ENCODE results near the gene ANXA8. TPM values are rescaled to one million over a fixed set of nuclear protein-coding genes. Genes with fewer than 3 reads are reported as not detected.

The ANXA8 gene
- total RNA-seq, 1 experiment from 2014 or later = 0.22 TPM

- no peak overlapping the region for H4K5ac ChIP-seq (ENCODE audit: insufficient read length, low read depth, low read length)
- no peak for DNase-seq
- no peak overlapping the region for H3K4ac ChIP-seq (ENCODE audit: low read depth, low read length)
- H3K9me3 ChIP-seq (ENCODE audit: control insufficient read depth, low read depth, low read length) = no peaks in the 10 kb centered on the region
- H3K23ac ChIP-seq (ENCODE audit: insufficient read length, low read depth, low read length) = no peak overlapping the region
- H3K27me3 Mint-ChIP-seq (ENCODE audit: low read depth) = peaks cover 1% of the 10 kb centered on the region
- H2BK15ac ChIP-seq (ENCODE audit: low read depth, low read length) = no peak overlapping the region
- H3K56ac ChIP-seq (ENCODE audit: insufficient read length, low read depth, low read length) = no peak overlapping the region
- no peak overlapping the region; a peak in 1 of 7 replicates for H3K27ac Mint-ChIP-seq
- peaks cover 0 to 2% of the 10 kb centered on the region in 2 experiments; a peak in 2 of 4 replicates for H3K4me1 Mint-ChIP-seq
- H4K8ac ChIP-seq (replicated peaks; ENCODE audit: insufficient read length, low read depth, low read length) = no peak overlapping the region
- no peak overlapping the region for H2AK5ac ChIP-seq (ENCODE audit: insufficient read length, low read length)
- H3T11ph ChIP-seq (ENCODE audit: low read length) = no peak overlapping the region
- H3K27ac ChIP-seq (ENCODE audit: insufficient read length, low read depth, low read length) = no peak overlapping the region
- H3K79me1 ChIP-seq (ENCODE audit: insufficient read depth, low read depth, low read length, poor library complexity, severe bottlenecking) = no peaks in the 10 kb centered on the region
- no peak overlapping the region for H2BK12ac ChIP-seq (ENCODE audit: insufficient read length, low read depth, low read length)
- no peaks in the 10 kb centered on the region for H4K20me1 ChIP-seq (ENCODE audit: control insufficient read depth, insufficient read depth, insufficient read length)
- H2BK5ac ChIP-seq (ENCODE audit: insufficient read length, low read length) = no peak overlapping the region
- no peak overlapping the region for H3K9ac ChIP-seq (ENCODE audit: extremely low read depth, insufficient read length, low read length)
- no peaks in the 10 kb centered on the region for H3K4me1 ChIP-seq (ENCODE audit: insufficient read depth, low read length)
- no peak overlapping the region for H3K18ac ChIP-seq (ENCODE audit: insufficient read length, low read depth, low read length)
- H2AFZ ChIP-seq (ENCODE audit: low read length) = no peak overlapping the region
- no peak overlapping the region for H3K4me2 ChIP-seq (ENCODE audit: insufficient read depth, insufficient read length, low read length)
- H3K14ac ChIP-seq (ENCODE audit: insufficient read depth, low read length) = 0 out of 2 replicates have a peak overlapping the region, but pooled peaks have one; percentile 20
- no peak overlapping the region for H2BK20ac ChIP-seq (ENCODE audit: low read depth, low read length, poor library complexity, severe bottlenecking)
- H3K79me2 ChIP-seq (ENCODE audit: insufficient read depth, low read length) = no peaks in the 10 kb centered on the region
- TF ChIP-seq, protein P1, sequence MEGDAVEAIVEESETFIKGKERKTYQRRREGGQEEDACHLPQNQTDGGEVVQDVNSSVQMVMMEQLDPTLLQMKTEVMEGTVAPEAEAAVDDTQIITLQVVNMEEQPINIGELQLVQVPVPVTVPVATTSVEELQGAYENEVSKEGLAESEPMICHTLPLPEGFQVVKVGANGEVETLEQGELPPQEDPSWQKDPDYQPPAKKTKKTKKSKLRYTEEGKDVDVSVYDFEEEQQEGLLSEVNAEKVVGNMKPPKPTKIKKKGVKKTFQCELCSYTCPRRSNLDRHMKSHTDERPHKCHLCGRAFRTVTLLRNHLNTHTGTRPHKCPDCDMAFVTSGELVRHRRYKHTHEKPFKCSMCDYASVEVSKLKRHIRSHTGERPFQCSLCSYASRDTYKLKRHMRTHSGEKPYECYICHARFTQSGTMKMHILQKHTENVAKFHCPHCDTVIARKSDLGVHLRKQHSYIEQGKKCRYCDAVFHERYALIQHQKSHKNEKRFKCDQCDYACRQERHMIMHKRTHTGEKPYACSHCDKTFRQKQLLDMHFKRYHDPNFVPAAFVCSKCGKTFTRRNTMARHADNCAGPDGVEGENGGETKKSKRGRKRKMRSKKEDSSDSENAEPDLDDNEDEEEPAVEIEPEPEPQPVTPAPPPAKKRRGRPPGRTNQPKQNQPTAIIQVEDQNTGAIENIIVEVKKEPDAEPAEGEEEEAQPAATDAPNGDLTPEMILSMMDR (conservative IDR thresholded peaks at IDR 0.05) = no peak
- no peaks in the 10 kb centered on the region for H3K23me2 ChIP-seq (ENCODE audit: insufficient read length, low read depth, low read length, poor library complexity, severe bottlenecking)
- no peak overlapping the region for H4K91ac ChIP-seq (ENCODE audit: insufficient read length, low read depth, low read length)
- H3K27me3 ChIP-seq (ENCODE audit: insufficient read depth, low read length) = no peaks in the 10 kb centered on the region
- no peaks in the 10 kb centered on the region; a peak in 2 of 7 replicates for H3K36me3 Mint-ChIP-seq (ENCODE audit: insufficient read depth in 1 of 3, low read depth in 3 of 3)
- no peak overlapping the region for H2BK120ac ChIP-seq (ENCODE audit: low read depth, low read length, poor library complexity, severe bottlenecking)
- H3K9me3 Mint-ChIP-seq = peaks cover 11% of the 10 kb centered on the region in 2 experiments; a peak in 4 of 5 replicates
- no CpG with 5 or more reads among the region's 4 CpGs for WGBS (ENCODE audit: extremely low coverage, insufficient read length, low lambda C conversion rate)
- no peak overlapping the region for H3K4me3 Mint-ChIP-seq
These were observed 42.0 kb downstream of the ANXA8 start for GRCh38 chr10:47441938-47442337.
